ENCODE results near the gene RAG1.

GRCh38 chr11:36590513-36590912 is 22.7 kb downstream of the RAG1 start:
- TF ChIP-seq CTCF (IDR thresholded peaks at IDR 0.05): no peak
- no peak for TF ChIP-seq CREM (CRISPR knock-in tag; IDR thresholded peaks at IDR 0.05)
- no peak for TF ChIP-seq NR1H2 (CRISPR knock-in tag; IDR thresholded peaks at IDR 0.05)
- no peak for TF ChIP-seq RELA (CRISPR knock-in tag; IDR thresholded peaks at IDR 0.05; ENCODE audit: borderline replicate concordance)
- no peak for TF ChIP-seq NR2C2 (CRISPR knock-in tag; IDR thresholded peaks at IDR 0.05)
- TF ChIP-seq CBFB (CRISPR knock-in tag; IDR thresholded peaks at IDR 0.05; ENCODE audit: low read depth): no peak
- TF ChIP-seq PREB (CRISPR knock-in tag; IDR thresholded peaks at IDR 0.05; ENCODE audit: borderline replicate concordance): no peak
- no peak for TF ChIP-seq STAT6 (CRISPR knock-in tag; conservative IDR thresholded peaks at IDR 0.05; ENCODE audit: low read depth)
- TF ChIP-seq NFE2L1 (CRISPR knock-in tag; IDR thresholded peaks at IDR 0.05): no peak
- no peak for TF ChIP-seq SP1 (CRISPR knock-in tag; conservative IDR thresholded peaks at IDR 0.05)
- no peak for TF ChIP-seq ETV6 (CRISPR knock-in tag; IDR thresholded peaks at IDR 0.05)
- TF ChIP-seq JUN (CRISPR knock-in tag; IDR thresholded peaks at IDR 0.05): no peak
- no peak for TF ChIP-seq NR3C1 (CRISPR knock-in tag; conservative IDR thresholded peaks at IDR 0.05; ENCODE audit: low read depth)
- TF ChIP-seq USF1 (CRISPR knock-in tag; IDR thresholded peaks at IDR 0.05): no peak
